Gastroesophageal sphincter (tissue), 4 donors: ENCODE measurements around the gene TMEM239. TPM values are rescaled to one million over a fixed set of nuclear protein-coding genes. Genes with fewer than 3 reads are reported as not detected.

Experiments
- ATAC-seq: fragments of 150-250 bp; one replicate; pipeline ENCODE4 v1.9.1; 2016; ENCODE audit warnings: mild to moderate bottlenecking, moderate library complexity
- H3K27ac ChIP-seq, 4 donors: fragments of 200-600 bp; sonication (generic) in 3 of 4; 1 replicate in 3 of 4; 2 replicates in 1 of 4; pipeline ENCODE4 v1.5.1; 2016 to 2019
- H3K27me3 ChIP-seq: fragments of 200-600 bp; sonication (generic); one replicate; pipeline ENCODE4 v1.5.1; 2019
- H3K36me3 ChIP-seq, 2 donors: fragments of 200-600 bp; sonication (generic); one replicate each; pipeline ENCODE4 v1.5.1; 2019; ENCODE audit warnings: control low read depth in 1 of 2
- H3K4me1 ChIP-seq, 3 donors: fragments of 200-600 bp; sonication (generic); 1 replicate in 2 of 3; 2 replicates in 1 of 3; pipeline ENCODE4 v1.5.1; 2016 to 2019; ENCODE audit warnings: control low read depth in 2 of 3
- H3K4me3 ChIP-seq, 2 donors: fragments of 200-600 bp; sonication (generic); one replicate each; pipeline ENCODE4 v1.5.1; 2019; ENCODE audit warnings: mild to moderate bottlenecking in 1 of 2, moderate library complexity in 1 of 2
- H3K9me3 ChIP-seq, 3 donors: fragments of 200-600 bp; sonication (generic); one replicate each; pipeline ENCODE4 v1.5.1; 2017 to 2019; ENCODE audit warnings: control low read depth in 2 of 3
- EP300 ChIP-seq: sonication (generic); formaldehyde crosslinking; IDR thresholded peaks from one replicate; pipeline ENCODE4 v1.6.1; 2017; ENCODE audit warnings: antibody characterized with exemption, mild to moderate bottlenecking
- POLR2A ChIP-seq, 2 donors: fragments of 450-650 bp; IDR thresholded peaks; one replicate each; pipeline ENCODE4 v1.6.1; 2017; ENCODE audit warnings: antibody characterized with exemption in 2 of 2, mild to moderate bottlenecking in 2 of 2, moderate library complexity in 1 of 2
- POLR2AphosphoS5 ChIP-seq: sonication (generic); formaldehyde crosslinking; IDR thresholded peaks from one replicate; pipeline ENCODE4 v1.6.1; 2017; ENCODE audit warnings: antibody characterized with exemption
- WGBS, 2 donors: methylation state at CpG; one replicate each; pipeline ENCODE4 v1.1.5; 2018; ENCODE audit warnings: low coverage in 1 of 2; 5-methylcytosine and 5-hydroxymethylcytosine counted together
- total RNA-seq, 4 donors: library from RNA; depleted of rRNA; stranded (reverse); fragments of >200 nt; gene quantifications; one replicate each; pipeline ENCODE4 v1.1.0, GENCODE V29; 2016
- TF ChIP-seq, protein P1 (sequence below), 4 experiments: fragments of 200-600 bp in 2 of 4; fragments of 450-650 bp in 2 of 4; sonication (generic) in 1 of 4; IDR thresholded peaks; one replicate each; pipeline ENCODE4 v1.5.1; 2017 to 2019; ENCODE audit warnings: antibody characterized with exemption in 4 of 4, mild to moderate bottlenecking in 2 of 4, moderate library complexity in 2 of 4

TMEM239 gene
- total RNA-seq, 4 donors from 2014 or later = 0.15 TPM; not detected in 3

DNA sequence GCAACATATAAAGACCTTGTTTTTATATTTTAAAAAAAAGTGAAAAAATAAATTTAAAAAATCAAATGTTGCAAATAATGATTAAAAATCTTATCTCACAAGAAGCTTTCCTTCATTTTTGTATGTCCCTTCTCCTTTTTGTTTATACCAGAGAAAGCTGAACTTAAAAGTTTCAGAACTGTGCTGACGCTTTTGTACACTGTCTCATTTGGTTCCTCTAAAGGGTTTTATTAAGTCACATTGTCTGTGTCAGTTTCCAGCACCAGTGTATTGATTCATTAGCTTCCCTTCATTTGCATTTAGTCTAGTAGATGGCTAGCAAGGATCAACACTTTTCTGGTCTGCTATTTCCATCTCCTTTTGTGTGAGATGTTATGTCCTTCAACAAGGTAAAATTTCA, 17.6 kb downstream of the TMEM239 start:
- no peak for TF ChIP-seq POLR2A (IDR thresholded peaks at IDR 0.05)
- no peak for TF ChIP-seq POLR2AphosphoS5
- TF ChIP-seq EP300 = no peak
- TF ChIP-seq, protein P1, sequence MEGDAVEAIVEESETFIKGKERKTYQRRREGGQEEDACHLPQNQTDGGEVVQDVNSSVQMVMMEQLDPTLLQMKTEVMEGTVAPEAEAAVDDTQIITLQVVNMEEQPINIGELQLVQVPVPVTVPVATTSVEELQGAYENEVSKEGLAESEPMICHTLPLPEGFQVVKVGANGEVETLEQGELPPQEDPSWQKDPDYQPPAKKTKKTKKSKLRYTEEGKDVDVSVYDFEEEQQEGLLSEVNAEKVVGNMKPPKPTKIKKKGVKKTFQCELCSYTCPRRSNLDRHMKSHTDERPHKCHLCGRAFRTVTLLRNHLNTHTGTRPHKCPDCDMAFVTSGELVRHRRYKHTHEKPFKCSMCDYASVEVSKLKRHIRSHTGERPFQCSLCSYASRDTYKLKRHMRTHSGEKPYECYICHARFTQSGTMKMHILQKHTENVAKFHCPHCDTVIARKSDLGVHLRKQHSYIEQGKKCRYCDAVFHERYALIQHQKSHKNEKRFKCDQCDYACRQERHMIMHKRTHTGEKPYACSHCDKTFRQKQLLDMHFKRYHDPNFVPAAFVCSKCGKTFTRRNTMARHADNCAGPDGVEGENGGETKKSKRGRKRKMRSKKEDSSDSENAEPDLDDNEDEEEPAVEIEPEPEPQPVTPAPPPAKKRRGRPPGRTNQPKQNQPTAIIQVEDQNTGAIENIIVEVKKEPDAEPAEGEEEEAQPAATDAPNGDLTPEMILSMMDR (IDR thresholded peaks at IDR 0.05) = no peak
- Histone ChIP-seq H3K4me1 (peaks cover 0 to under 1% (median 0%) of the 10 kb centered on the region in 3 donors), H3K4me3 (no peak overlapping the region), H3K36me3 (peaks cover 0 to 37% of the 10 kb centered on the region in 2 donors), H3K9me3 (no peaks in the 10 kb centered on the region), H3K27ac (no peak overlapping the region), H3K27me3 (no peaks in the 10 kb centered on the region)
- 78 to 89% methylated on average over 1 of the region's 1 CpG for WGBS, 2 donors
- no peak for ATAC-seq

GRCh38 chr20:2834401-2835110, 18.4 kb downstream of the TMEM239 start:
- WGBS, 2 donors = 85 to 92% methylated on average over 4 to 9 of the region's 14 CpGs

DNA sequence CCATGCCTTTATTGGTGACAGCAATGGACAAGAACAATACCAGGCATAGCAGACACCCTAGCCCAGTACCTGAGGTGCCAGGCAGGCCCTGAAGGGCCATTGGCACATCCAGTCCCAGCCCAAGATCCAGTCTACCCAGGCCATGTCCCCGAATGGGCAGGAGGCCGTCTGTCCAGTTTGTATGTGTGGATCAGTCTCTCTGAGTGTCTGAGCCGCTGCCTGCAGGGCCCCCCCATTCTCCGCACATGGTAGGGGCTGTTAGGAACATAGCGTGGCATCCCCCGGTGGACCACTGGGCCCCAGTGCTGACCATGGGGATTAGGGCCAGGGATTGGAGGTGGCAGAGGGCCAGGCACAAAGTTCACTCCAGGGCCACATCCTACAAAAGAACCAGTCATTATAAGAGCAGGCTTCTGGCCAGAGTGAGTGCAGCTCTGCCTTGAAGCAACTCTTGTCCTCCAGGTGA, 19.2 kb downstream of the TMEM239 start:
- TF ChIP-seq, protein P1 (IDR thresholded peaks at IDR 0.05) = no peak
- no peak for TF ChIP-seq POLR2A (IDR thresholded peaks at IDR 0.05)
- TF ChIP-seq EP300 = no peak
- no peak for TF ChIP-seq POLR2AphosphoS5

More at GRCh38 chr20:2834401-2835110, 18.4 kb downstream of the TMEM239 start:
- no peaks in the 10 kb centered on the region for H3K27me3 ChIP-seq
- TF ChIP-seq, protein P1 (IDR thresholded peaks at IDR 0.05) = no peak
- no peak overlapping the region for H3K4me3 ChIP-seq
- ATAC-seq = no peak
- H3K4me1 ChIP-seq = peaks cover 0 to 8% (median 0%) of the 10 kb centered on the region in 3 donors
- peaks cover 0 to 37% of the 10 kb centered on the region in 2 donors for H3K36me3 ChIP-seq
- no peak overlapping the region for H3K27ac ChIP-seq
- no peaks in the 10 kb centered on the region for H3K9me3 ChIP-seq

DNA sequence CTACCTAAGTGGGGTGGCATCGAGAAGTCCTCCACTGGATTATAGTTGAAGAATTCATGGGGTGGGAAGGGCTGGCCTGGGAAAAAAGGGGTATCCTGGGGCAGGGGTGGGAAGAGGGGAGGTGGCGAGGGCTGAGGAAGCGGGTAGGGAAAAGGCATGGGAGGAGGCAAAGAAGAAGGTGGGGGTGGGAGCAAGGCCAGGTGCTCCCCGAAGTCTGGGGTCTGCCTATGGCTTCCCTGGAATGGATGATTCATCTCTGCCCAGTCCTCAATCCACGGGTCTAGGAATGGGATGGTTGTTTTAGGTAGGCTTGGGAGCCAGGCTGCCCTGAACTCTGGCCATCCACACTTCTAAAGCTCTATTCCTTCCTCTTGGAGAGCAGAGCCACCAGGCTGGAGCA, 19.9 kb downstream of the TMEM239 start:
- H3K27me3 ChIP-seq = no peaks in the 10 kb centered on the region
- ATAC-seq = no peak
- 80% methylated on average over 5 of the region's 5 CpGs; no CpG with 5 or more reads in 1 of the 2 donors for WGBS, 2 donors

More for the DNA sequence above, 19.2 kb downstream of the TMEM239 start:
- Histone ChIP-seq H3K27me3 (no peaks in the 10 kb centered on the region), H3K36me3 (peaks cover 0 to 37% of the 10 kb centered on the region in 2 donors), H3K4me3 (no peak overlapping the region), H3K9me3 (no peaks in the 10 kb centered on the region), H3K4me1 (peaks cover 0 to 16% (median 3%) of the 10 kb centered on the region in 3 donors), H3K27ac (no peak overlapping the region)
- ATAC-seq = no peak
- WGBS, 2 donors = no CpG with 5 or more reads among the region's 6 CpGs

More for the DNA sequence above, 19.9 kb downstream of the TMEM239 start:
- no peaks in the 10 kb centered on the region for H3K9me3 ChIP-seq
- peaks cover 0 to 37% of the 10 kb centered on the region in 2 donors for H3K36me3 ChIP-seq
- H3K4me3 ChIP-seq = no peak overlapping the region
- no peak overlapping the region for H3K27ac ChIP-seq
- H3K4me1 ChIP-seq = peaks cover 0 to 16% (median 3%) of the 10 kb centered on the region in 3 donors
- TF ChIP-seq POLR2AphosphoS5 (no peak), EP300 (no peak), POLR2A (IDR thresholded peaks at IDR 0.05) (no peak)
- TF ChIP-seq, protein P1 (IDR thresholded peaks at IDR 0.05) = no peak
